ENCODE results near the gene NACC1. TPM values are rescaled to one million over a fixed set of nuclear protein-coding genes. Genes with fewer than 3 reads are reported as not detected.

Gene NACC1
- total and polyA plus RNA-seq, 2 of the 13 experiments (the other 11 are each of a cell fraction or from before 2014, with no cell fraction given), result 31.8 to 42.3 TPM

- TF ChIP-seq ZNF710 (CRISPR knock-in tag; IDR thresholded peaks at IDR 0.05; ENCODE audit: borderline replicate concordance) (no peak), PBX2 (CRISPR knock-in tag; IDR thresholded peaks at IDR 0.05) (no peak), AKAP8 (CRISPR knock-in tag; IDR thresholded peaks at IDR 0.05) (no peak), BHLHE40 (IDR thresholded peaks at IDR 0.05; ENCODE audit: low read length) (no peak), FOXA3 (CRISPR knock-in tag; IDR thresholded peaks at IDR 0.05) (no peak), SP1 (IDR thresholded peaks at IDR 0.05) (no peak), SP1 (CRISPR knock-in tag; IDR thresholded peaks at IDR 0.05) (no peak), ZNF138 (CRISPR knock-in tag; IDR thresholded peaks at IDR 0.05; ENCODE audit: low read depth) (no peak), CEBPZ (IDR thresholded peaks at IDR 0.05; ENCODE audit: low read length) (no peak), SP2 (CRISPR knock-in tag; IDR thresholded peaks at IDR 0.05) (no peak), ZNF558 (CRISPR knock-in tag; IDR thresholded peaks at IDR 0.05; ENCODE audit: borderline replicate concordance) (no peak), ZZZ3 (CRISPR knock-in tag; IDR thresholded peaks at IDR 0.05; ENCODE audit: borderline replicate concordance) (no peak), YY1 (IDR thresholded peaks at IDR 0.05; ENCODE audit: insufficient read depth, insufficient replicate concordance, low read depth, low read length) (no peak), ZNF460 (CRISPR knock-in tag; IDR thresholded peaks at IDR 0.05; ENCODE audit: borderline replicate concordance) (no peak), MYPOP (CRISPR knock-in tag; IDR thresholded peaks at IDR 0.05) (no peak), REL (CRISPR knock-in tag; conservative IDR thresholded peaks at IDR 0.05) (peak; percentile 17; the same call in 1 of the 2 replicates), ZNF703 (CRISPR knock-in tag; IDR thresholded peaks at IDR 0.05; ENCODE audit: borderline replicate concordance) (no peak), SRF (IDR thresholded peaks at IDR 0.05; ENCODE audit: low read depth, low read length) (no peak), SIN3B (IDR thresholded peaks at IDR 0.05; ENCODE audit: low read length) (peak; percentile 26; the same call in 1 of the 2 replicates)
These were observed 45.7 kb downstream of the NACC1 start (continued) for GRCh38 chr19:13163609-13164342.

All from HepG2 (cell line).